Caco-2 (cell line): Measurements from ENCODE around the gene RIMS1. TPM values are rescaled to one million over a fixed set of nuclear protein-coding genes. Genes with fewer than 3 reads are reported as not detected.

Source experiments
- BruUV-seq: library from RNA; stranded (reverse); fragments of 400-500 nt; replicated peaks from 2 replicates; lab custom pipeline; 2021; lab: Mats Ljungman, UMichigan
- CTCF ChIA-PET: fragments of 300-600 bp; sonication (Branson Sonifier 250); formaldehyde crosslinking; loops from one replicate; lab custom pipeline; 2022; ENCODE audit warnings: antibody characterized with exemption; lab: Charles Lee
- POLR2A ChIA-PET: fragments of 300-600 bp; sonication (Branson Sonifier 250); formaldehyde crosslinking; loops from one replicate; lab custom pipeline; 2022; ENCODE audit warnings: antibody characterized with exemption; lab: Charles Lee
- DNase-seq, 2 experiments: peaks; one replicate each; pipeline versions ENCODE4 v3.0.0 to v3.0.0-alpha.2; 2020 to 2022
- H3K27me3 ChIP-seq: replicated peaks from 2 replicates; pipeline ENCODE4 v1.6.0; 2011; ENCODE audit warnings: low read length; ENCODE audit not compliant: control insufficient read depth, insufficient read depth
- H3K36me3 ChIP-seq: 2 replicates; pipeline ENCODE4 v1.5.1; 2011; ENCODE audit warnings: low read length; ENCODE audit not compliant: control insufficient read depth, insufficient read depth
- H3K4me1 ChIP-seq: fragments of 250-450 bp; sonication (Bioruptor Pico); 2 replicates; pipeline ENCODE4 v1.5.1; 2020; ENCODE audit warnings: mild to moderate bottlenecking
- H3K4me3 ChIP-seq: 2 replicates; pipeline ENCODE4 v1.5.1; 2011; ENCODE audit warnings: low read depth, mild to moderate bottlenecking, control low read depth, low read length
- H3K9me3 ChIP-seq: fragments of 250-450 bp; sonication (Bioruptor Pico); 2 replicates; pipeline ENCODE4 v1.5.1; 2020; ENCODE audit warnings: mild to moderate bottlenecking, moderate library complexity
- H3K27ac Mint-ChIP-seq: one replicate; pipeline ENCODE4 v1.8.0; 2022; ENCODE audit warnings: mixed read lengths; ENCODE audit not compliant: unreplicated experiment
- H3K27me3 Mint-ChIP-seq: one replicate; pipeline ENCODE4 v1.8.0; 2022; ENCODE audit warnings: mixed read lengths; ENCODE audit not compliant: insufficient read depth, unreplicated experiment
- H3K36me3 Mint-ChIP-seq: one replicate; pipeline ENCODE4 v1.8.0; 2022; ENCODE audit warnings: mild to moderate bottlenecking, mixed read lengths; ENCODE audit not compliant: insufficient read depth, unreplicated experiment
- H3K4me1 Mint-ChIP-seq: one replicate; pipeline ENCODE4 v1.8.0; 2022; ENCODE audit warnings: low read depth, mixed read lengths; ENCODE audit not compliant: unreplicated experiment
- H3K4me3 Mint-ChIP-seq: one replicate; pipeline ENCODE4 v1.8.0; 2022; ENCODE audit warnings: mild to moderate bottlenecking, moderate library complexity, mixed read lengths; ENCODE audit not compliant: unreplicated experiment
- H3K9me3 Mint-ChIP-seq: one replicate; pipeline ENCODE4 v1.8.0; 2022; ENCODE audit warnings: mixed read lengths; ENCODE audit not compliant: unreplicated experiment
- CTCF ChIP-seq, 2 experiments: fragments of 200-600 bp in 1 of 2; IDR thresholded peaks; 1 replicate in 1 of 2; 2 replicates in 1 of 2; pipeline versions ENCODE4 v1.5.1 to v1.8.0; 2011 to 2022; ENCODE audit warnings: antibody characterized with exemption in 1 of 2, control low read depth in 1 of 2, inconsistent platforms in 1 of 2, low read depth in 1 of 2, low read length in 1 of 2, mild to moderate bottlenecking in 1 of 2, moderate library complexity in 1 of 2; ENCODE audit not compliant: insufficient read depth in 1 of 2, severe bottlenecking in 1 of 2, unreplicated experiment in 1 of 2
- intact Hi-C: fragments of 100-400 bp; cut with micrococcal nuclease; formaldehyde crosslinking; loops from one replicate; pipeline ENCODE4 v1.10.0; 2022; ENCODE audit not compliant: unreplicated experiment
- total RNA-seq: library from RNA; stranded (reverse); gene quantifications from 2 replicates; pipeline ENCODE4 v1.2.3, GENCODE V29; 2022

RIMS1 gene
- total RNA-seq, 1 experiment from 2014 or later: 3.4 TPM

- POLR2A ChIA-PET: no interaction called here
- Mint-ChIP-seq H3K9me3 (no peaks in the 10 kb centered on the region), H3K27me3 (no peaks in the 10 kb centered on the region), H3K4me1 (no peaks in the 10 kb centered on the region), H3K27ac (no peak overlapping the region), H3K36me3 (no peaks in the 10 kb centered on the region), H3K4me3 (no peak overlapping the region)
- TF ChIP-seq CTCF (IDR thresholded peaks at IDR 0.05; ENCODE audit: insufficient read depth in 1 of 2, low read depth in 1 of 2, low read length in 1 of 2, severe bottlenecking in 1 of 2, unreplicated experiment in 1 of 2): no peak
- no peak for DNase-seq
- BruUV-seq: no TSS peak
- CTCF ChIA-PET: no interaction called here
- H3K36me3 ChIP-seq: no peaks in the 10 kb centered on the region
- no peak overlapping the region for H3K4me3 ChIP-seq
- H3K9me3 ChIP-seq: no peaks in the 10 kb centered on the region
- no peaks in the 10 kb centered on the region for H3K4me1 ChIP-seq
- no peaks in the 10 kb centered on the region for H3K27me3 ChIP-seq
- intact Hi-C loops: no loop called here
Observed at GRCh38 chr6:72271531-72271930, 385.2 kb downstream of the RIMS1 start.

DNA sequence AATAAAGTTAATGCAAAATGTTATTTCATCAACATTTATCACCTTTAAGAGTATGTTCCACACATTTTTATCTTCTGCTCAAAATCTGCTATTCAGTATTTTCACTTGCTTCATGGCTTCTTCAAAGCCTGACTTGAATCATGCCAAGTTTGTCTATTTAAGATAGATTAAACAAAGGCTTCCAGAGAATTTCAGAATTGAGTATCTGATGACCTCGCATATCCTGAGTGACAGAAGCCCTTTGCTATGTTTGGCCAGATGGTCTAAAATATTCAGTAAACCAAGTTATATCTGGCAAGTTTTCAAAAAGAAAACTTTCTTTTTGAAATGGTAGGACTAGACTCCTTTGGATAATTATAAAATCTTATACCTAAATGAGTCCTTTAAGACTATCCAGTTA is 386.6 kb downstream of the RIMS1 start:
- no peaks in the 10 kb centered on the region for H3K36me3 Mint-ChIP-seq
- BruUV-seq: no TSS peak

GRCh38 chr6:72275888-72276287 is 389.5 kb downstream of the RIMS1 start:
- no peaks in the 10 kb centered on the region for H3K27me3 Mint-ChIP-seq
- no TSS peak for BruUV-seq
- no peaks in the 10 kb centered on the region for H3K4me1 ChIP-seq

More for the DNA sequence above, 386.6 kb downstream of the RIMS1 start:
- intact Hi-C loops: no loop called here
- no peak overlapping the region for H3K4me3 Mint-ChIP-seq
- POLR2A ChIA-PET: no interaction called here
- H3K27me3 Mint-ChIP-seq: no peaks in the 10 kb centered on the region
- H3K36me3 ChIP-seq: no peaks in the 10 kb centered on the region
- no peak for DNase-seq
- no peaks in the 10 kb centered on the region for H3K4me1 ChIP-seq
- no peak for TF ChIP-seq CTCF (IDR thresholded peaks at IDR 0.05; ENCODE audit: insufficient read depth in 1 of 2, low read depth in 1 of 2, low read length in 1 of 2, severe bottlenecking in 1 of 2, unreplicated experiment in 1 of 2)
- H3K4me1 Mint-ChIP-seq: no peaks in the 10 kb centered on the region
- CTCF ChIA-PET: no interaction called here
- no peaks in the 10 kb centered on the region for H3K9me3 ChIP-seq
- no peak overlapping the region for H3K27ac Mint-ChIP-seq
- no peaks in the 10 kb centered on the region for H3K27me3 ChIP-seq
- no peaks in the 10 kb centered on the region for H3K9me3 Mint-ChIP-seq
- H3K4me3 ChIP-seq: no peak overlapping the region

More at GRCh38 chr6:72275888-72276287, 389.5 kb downstream of the RIMS1 start:
- no peaks in the 10 kb centered on the region for H3K4me1 Mint-ChIP-seq
- Histone ChIP-seq H3K27me3 (no peaks in the 10 kb centered on the region), H3K36me3 (no peaks in the 10 kb centered on the region), H3K9me3 (no peaks in the 10 kb centered on the region), H3K4me3 (no peak overlapping the region)
- ChIA-PET CTCF (no interaction called here), POLR2A (no interaction called here)
- TF ChIP-seq CTCF (IDR thresholded peaks at IDR 0.05; ENCODE audit: insufficient read depth in 1 of 2, low read depth in 1 of 2, low read length in 1 of 2, severe bottlenecking in 1 of 2, unreplicated experiment in 1 of 2): no peak
- no peaks in the 10 kb centered on the region for H3K9me3 Mint-ChIP-seq
- no peak for DNase-seq
- no peaks in the 10 kb centered on the region for H3K36me3 Mint-ChIP-seq
- no peak overlapping the region for H3K4me3 Mint-ChIP-seq
- no peak overlapping the region for H3K27ac Mint-ChIP-seq
- intact Hi-C loops: no loop called here
